WTC11 (cell line): ENCODE data around the gene EMX1. TPM values are rescaled to one million over a fixed set of nuclear protein-coding genes. Genes with fewer than 3 reads are reported as not detected.

Source experiments
- ATAC-seq: fragments of 200-7000 bp; cut with Tn5 transposase; 2 replicates; pipeline ENCODE4 v1.10.0; 2021; ENCODE audit warnings: mild to moderate bottlenecking, moderate library complexity
- CTCF ChIA-PET: fragments of 300-600 bp; sonication (Branson Sonifier 250); formaldehyde crosslinking; loops from one replicate; lab custom pipeline; 2021; ENCODE audit warnings: antibody characterized with exemption; lab: Charles Lee
- POLR2A ChIA-PET: fragments of 350-600 bp; sonication (Branson Sonifier 250); formaldehyde crosslinking; loops from one replicate; lab custom pipeline; 2021; ENCODE audit warnings: antibody characterized with exemption; lab: Charles Lee
- DNase-seq: peaks from one replicate; pipeline ENCODE4 v3.0.0; 2021; ENCODE audit warnings: low spot score
- H3K27ac Mint-ChIP-seq: 2 replicates; pipeline ENCODE4 v1.8.0; 2021; ENCODE audit warnings: mixed read lengths
- H3K27me3 Mint-ChIP-seq: 2 replicates; pipeline ENCODE4 v1.8.0; 2021; ENCODE audit warnings: low read depth, mild to moderate bottlenecking, moderate library complexity, mixed read lengths
- H3K36me3 Mint-ChIP-seq: 2 replicates; pipeline ENCODE4 v1.8.0; 2021; ENCODE audit warnings: mixed read lengths
- H3K4me1 Mint-ChIP-seq: 2 replicates; pipeline ENCODE4 v1.8.0; 2022; ENCODE audit warnings: mixed read lengths
- H3K4me3 Mint-ChIP-seq: 2 replicates; pipeline ENCODE4 v1.8.0; 2021; ENCODE audit warnings: mild to moderate bottlenecking, moderate library complexity, mixed read lengths
- H3K9me3 Mint-ChIP-seq: 2 replicates; pipeline ENCODE4 v1.8.0; 2021; ENCODE audit warnings: mixed read lengths
- ARID4B ChIP-seq: sonication (generic); formaldehyde crosslinking; IDR thresholded peaks from 2 replicates; pipeline ENCODE4 v1.8.0; 2023; ENCODE audit warnings: missing genetic modification reagents, mild to moderate bottlenecking, borderline replicate concordance
- FOXP1 ChIP-seq: sonication (generic); formaldehyde crosslinking; IDR thresholded peaks from 2 replicates; pipeline ENCODE4 v1.8.0; 2022; ENCODE audit warnings: missing genetic modification reagents, mild to moderate bottlenecking, moderate library complexity, borderline replicate concordance
- HMGA2 ChIP-seq: fragments of 250-450 bp; sonication (Bioruptor Pico); IDR thresholded peaks from 2 replicates; pipeline ENCODE4 v1.4.0; 2021; ENCODE audit warnings: mild to moderate bottlenecking, moderate library complexity
- IRF1 ChIP-seq: sonication (generic); formaldehyde crosslinking; IDR thresholded peaks from 2 replicates; pipeline ENCODE4 v1.8.0; 2023; ENCODE audit warnings: missing genetic modification reagents
- NFE2L1 ChIP-seq: sonication (generic); formaldehyde crosslinking; IDR thresholded peaks from 2 replicates; pipeline ENCODE4 v1.8.1; 2023; ENCODE audit warnings: missing genetic modification reagents
- RELA ChIP-seq: sonication (generic); formaldehyde crosslinking; IDR thresholded peaks from 2 replicates; pipeline ENCODE4 v1.8.1; 2022; ENCODE audit warnings: missing genetic modification reagents, mild to moderate bottlenecking, borderline replicate concordance
- ZNF121 ChIP-seq: sonication (generic); formaldehyde crosslinking; IDR thresholded peaks from 2 replicates; pipeline ENCODE4 v1.8.0; 2023; ENCODE audit warnings: missing genetic modification reagents
- ZNF532 ChIP-seq: fragments of 250-450 bp; sonication (Bioruptor Pico); IDR thresholded peaks from 2 replicates; pipeline ENCODE4 v1.9.0; 2021; ENCODE audit warnings: mild to moderate bottlenecking, borderline replicate concordance
- total RNA-seq: library from RNA; stranded (reverse); gene quantifications from 3 replicates; pipeline ENCODE4 v1.2.3, GENCODE V29; 2021
- TF ChIP-seq, protein P1 (sequence below): sonication (generic); formaldehyde crosslinking; IDR thresholded peaks from 2 replicates; pipeline ENCODE4 v1.8.0; 2022; ENCODE audit warnings: missing genetic modification reagents

Gene EMX1
- total RNA-seq, 1 experiment from 2014 or later, result 3.8 TPM

DNA sequence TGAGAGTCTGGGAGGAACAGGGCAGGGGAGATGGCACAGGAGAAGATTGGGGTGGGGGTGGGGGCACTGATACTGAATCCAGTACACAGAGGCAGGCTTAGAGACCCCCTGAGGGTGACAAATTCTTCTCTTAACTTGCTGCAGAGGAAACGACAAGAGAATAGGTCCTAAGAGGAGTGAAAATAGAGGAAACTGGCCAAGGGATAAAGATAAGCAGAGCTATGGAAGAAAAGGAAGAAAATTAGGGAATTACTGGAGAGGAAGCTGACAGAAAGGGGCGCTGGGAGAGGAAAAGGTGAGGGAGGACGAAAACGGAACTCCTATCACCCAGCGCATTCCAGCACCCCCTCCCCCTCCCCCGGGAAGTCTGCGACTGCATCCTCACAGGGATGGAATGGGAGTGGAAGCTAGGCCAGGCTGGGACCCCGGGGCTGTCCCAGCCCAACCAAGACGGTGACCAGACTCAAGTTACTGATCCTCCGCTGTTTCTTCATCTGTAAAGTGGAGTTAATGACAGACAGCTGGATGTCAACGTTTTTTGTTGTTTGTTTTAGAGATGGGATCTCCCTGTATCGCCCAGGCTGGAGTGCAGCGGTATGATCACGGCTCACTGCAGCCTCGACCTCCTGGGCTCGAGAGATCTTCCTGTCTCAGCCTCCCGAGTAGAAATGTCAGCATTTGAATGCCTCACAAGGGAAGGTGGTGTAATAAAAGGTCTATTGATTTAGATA is 2.6 kb upstream of the EMX1 start:
- ATAC-seq (no peak), DNase-seq (peak; percentile 61)
- CTCF ChIA-PET, result interaction anchor here (0.9 to 7.4 kb wide), 9 partner anchors 10 to 298 kb away, joined by 4 to 165 read pairs (median 15); partner anchors contain the start of gene SPR
- Mint-ChIP-seq H3K27me3 (peaks cover 75% of the 10 kb centered on the region), H3K9me3 (no peaks in the 10 kb centered on the region), H3K4me3 (peak overlapping the region; percentile 84), H3K36me3 (no peaks in the 10 kb centered on the region), H3K27ac (no peak overlapping the region), H3K4me1 (peaks cover 38% of the 10 kb centered on the region)
- POLR2A ChIA-PET, result interaction anchor here (0.6 kb wide), 1 partner anchor 301 kb away, joined by 3 read pairs; no protein-coding TSS in a partner anchor
- TF ChIP-seq HMGA2 (CRISPR knock-in tag), result no peak
- no peak for TF ChIP-seq ZNF532 (CRISPR knock-in tag)
- TF ChIP-seq ZNF121 (CRISPR knock-in tag), result peak; percentile 56

- CTCF ChIA-PET, result interaction anchor here (0.7 to 7.4 kb wide), 9 partner anchors 10 to 262 kb away, joined by 3 to 165 read pairs (median 16); partner anchors contain the start of gene SPR
- H3K27me3 Mint-ChIP-seq, result peaks cover 68% of the 10 kb centered on the region
These were observed 1.9 kb upstream of the EMX1 start for GRCh38 chr2:72915320-72915906.

GRCh38 chr2:72915907-72916742 is 1.2 kb upstream of the EMX1 start:
- ATAC-seq (peak; percentile 32), DNase-seq (peak; percentile 84)
- Mint-ChIP-seq H3K27me3 (peaks cover 61% of the 10 kb centered on the region), H3K9me3 (no peaks in the 10 kb centered on the region), H3K4me1 (peaks cover 43% of the 10 kb centered on the region), H3K27ac (no peak overlapping the region), H3K36me3 (no peaks in the 10 kb centered on the region), H3K4me3 (peak overlapping the region; percentile 84)
- ChIA-PET CTCF (interaction anchor here (0.7 to 7.4 kb wide), 13 partner anchors 9 to 261 kb away, joined by 3 to 165 read pairs (median 16); partner anchors contain the start of gene SPR), POLR2A (interaction anchor here (1.4 to 3.0 kb wide), 4 partner anchors 10 to 47 kb away, joined by 3 to 30 read pairs (median 10); no protein-coding TSS in a partner anchor)
- TF ChIP-seq ARID4B (CRISPR knock-in tag) (0 out of 2 replicates have a peak, but pooled peaks have one; percentile 71), FOXP1 (CRISPR knock-in tag) (peak; percentile 29; the same call in 1 of the 2 replicates), IRF1 (CRISPR knock-in tag) (no peak), RELA (CRISPR knock-in tag) (no peak)

More at GRCh38 chr2:72915320-72915906, 1.9 kb upstream of the EMX1 start:
- Mint-ChIP-seq H3K4me3 (peak overlapping the region; percentile 84), H3K9me3 (no peaks in the 10 kb centered on the region), H3K36me3 (no peaks in the 10 kb centered on the region), H3K27ac (no peak overlapping the region), H3K4me1 (peaks cover 39% of the 10 kb centered on the region)
- DNase-seq (no peak), ATAC-seq (no peak)
- POLR2A ChIA-PET, result interaction anchor here (0.6 kb wide), 1 partner anchor 300 kb away, joined by 3 read pairs; no protein-coding TSS in a partner anchor
- TF ChIP-seq NFE2L1 (CRISPR knock-in tag), result no peak
- TF ChIP-seq, protein P1, sequence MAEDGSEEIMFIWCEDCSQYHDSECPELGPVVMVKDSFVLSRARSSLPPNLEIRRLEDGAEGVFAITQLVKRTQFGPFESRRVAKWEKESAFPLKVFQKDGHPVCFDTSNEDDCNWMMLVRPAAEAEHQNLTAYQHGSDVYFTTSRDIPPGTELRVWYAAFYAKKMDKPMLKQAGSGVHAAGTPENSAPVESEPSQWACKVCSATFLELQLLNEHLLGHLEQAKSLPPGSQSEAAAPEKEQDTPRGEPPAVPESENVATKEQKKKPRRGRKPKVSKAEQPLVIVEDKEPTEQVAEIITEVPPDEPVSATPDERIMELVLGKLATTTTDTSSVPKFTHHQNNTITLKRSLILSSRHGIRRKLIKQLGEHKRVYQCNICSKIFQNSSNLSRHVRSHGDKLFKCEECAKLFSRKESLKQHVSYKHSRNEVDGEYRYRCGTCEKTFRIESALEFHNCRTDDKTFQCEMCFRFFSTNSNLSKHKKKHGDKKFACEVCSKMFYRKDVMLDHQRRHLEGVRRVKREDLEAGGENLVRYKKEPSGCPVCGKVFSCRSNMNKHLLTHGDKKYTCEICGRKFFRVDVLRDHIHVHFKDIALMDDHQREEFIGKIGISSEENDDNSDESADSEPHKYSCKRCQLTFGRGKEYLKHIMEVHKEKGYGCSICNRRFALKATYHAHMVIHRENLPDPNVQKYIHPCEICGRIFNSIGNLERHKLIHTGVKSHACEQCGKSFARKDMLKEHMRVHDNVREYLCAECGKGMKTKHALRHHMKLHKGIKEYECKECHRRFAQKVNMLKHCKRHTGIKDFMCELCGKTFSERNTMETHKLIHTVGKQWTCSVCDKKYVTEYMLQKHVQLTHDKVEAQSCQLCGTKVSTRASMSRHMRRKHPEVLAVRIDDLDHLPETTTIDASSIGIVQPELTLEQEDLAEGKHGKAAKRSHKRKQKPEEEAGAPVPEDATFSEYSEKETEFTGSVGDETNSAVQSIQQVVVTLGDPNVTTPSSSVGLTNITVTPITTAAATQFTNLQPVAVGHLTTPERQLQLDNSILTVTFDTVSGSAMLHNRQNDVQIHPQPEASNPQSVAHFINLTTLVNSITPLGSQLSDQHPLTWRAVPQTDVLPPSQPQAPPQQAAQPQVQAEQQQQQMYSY (CRISPR knock-in tag), result peak; percentile 81
